Skeletal muscle satellite cell (primary cell): ENCODE measurements around the gene RAB37.

Experiments used
- H3K27me3 ChIP-seq: 2 replicates; pipeline ENCODE4 v1.7.0; 2013; ENCODE audit warnings: low read length; ENCODE audit not compliant: control insufficient read depth, insufficient read depth
- H3K36me3 ChIP-seq: 2 replicates; pipeline ENCODE4 v1.7.0; 2013; ENCODE audit warnings: mild to moderate bottlenecking, control low read depth, low read length; ENCODE audit not compliant: insufficient read depth
- H3K4me1 ChIP-seq: 2 replicates; pipeline ENCODE4 v1.7.0; 2013; ENCODE audit warnings: low read length; ENCODE audit not compliant: control insufficient read depth, insufficient read depth
- H3K4me2 ChIP-seq: 2 replicates; pipeline ENCODE4 v1.7.0; 2013; ENCODE audit warnings: mild to moderate bottlenecking, low read length
- H3K4me3 ChIP-seq: 2 replicates; pipeline ENCODE4 v1.7.0; 2013; ENCODE audit warnings: low read length
- H3K9ac ChIP-seq: 2 replicates; pipeline ENCODE4 v1.7.0; 2013; ENCODE audit warnings: mild to moderate bottlenecking, low read depth, low read length, moderate library complexity
- H3K9me3 ChIP-seq: replicated peaks from 2 replicates; pipeline ENCODE4 v1.7.0; 2013; ENCODE audit warnings: mild to moderate bottlenecking, control low read depth, low read length

RAB37 gene

GRCh38 chr17:74776044-74776962, 39.2 kb downstream of the RAB37 start, which contains the start of gene NAT9:
Gene NAT9, minus strand, starts transcription at chr17:74776345. Its CDS starts 647 bp downstream, at chr17:74775698.
- Histone ChIP-seq H3K4me1 (peaks cover 28% of the 10 kb centered on the region), H3K4me3 (peak within 1 kb of the TSS; percentile 97), H3K36me3 (peaks cover 39% of the 10 kb centered on the region), H3K4me2 (peak within 1 kb of the TSS; percentile 98), H3K9me3 (no peaks in the 10 kb centered on the region), H3K27me3 (no peaks in the 10 kb centered on the region), H3K9ac (peak within 1 kb of the TSS; percentile 93)

DNA sequence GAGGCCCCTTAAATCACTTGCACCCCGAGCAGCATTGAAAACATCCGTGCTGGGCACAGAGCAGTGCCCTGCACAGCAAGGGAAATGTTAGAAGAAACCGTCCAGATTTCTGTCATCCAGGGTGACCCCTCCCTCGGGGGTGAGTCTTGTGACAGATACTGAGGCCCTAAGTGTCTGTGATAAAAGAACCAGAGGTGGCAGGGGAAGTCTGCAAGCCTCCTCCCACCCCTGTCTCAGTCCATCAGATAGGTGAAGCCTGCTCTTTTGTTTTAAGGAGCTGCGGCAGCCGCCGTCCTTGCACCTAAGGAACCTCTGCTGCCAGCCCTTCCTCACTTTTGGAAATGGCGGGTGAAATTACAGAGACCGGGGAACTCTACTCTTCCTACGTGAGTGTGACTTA, 39.9 kb downstream of the RAB37 start:
- H3K9me3 ChIP-seq = no peaks in the 10 kb centered on the region
- H3K36me3 ChIP-seq = peaks cover 33% of the 10 kb centered on the region
- H3K27me3 ChIP-seq = no peaks in the 10 kb centered on the region
- peaks cover 28% of the 10 kb centered on the region for H3K4me1 ChIP-seq
- peak overlapping the region; percentile 95 for H3K4me2 ChIP-seq
- H3K9ac ChIP-seq = peak overlapping the region; percentile 93
- peak overlapping the region; percentile 97 for H3K4me3 ChIP-seq

GRCh38 chr17:74777901-74778515, 41.0 kb downstream of the RAB37 start:
- Histone ChIP-seq H3K9me3 (no peaks in the 10 kb centered on the region), H3K27me3 (no peaks in the 10 kb centered on the region), H3K4me3 (no peak overlapping the region), H3K9ac (no peak overlapping the region), H3K4me1 (peaks cover 26% of the 10 kb centered on the region), H3K36me3 (peaks cover 27% of the 10 kb centered on the region), H3K4me2 (no peak overlapping the region)

- H3K27me3 ChIP-seq = no peaks in the 10 kb centered on the region
- no peak overlapping the region for H3K4me3 ChIP-seq
- peaks cover 19% of the 10 kb centered on the region for H3K36me3 ChIP-seq
- peaks cover 16% of the 10 kb centered on the region for H3K4me1 ChIP-seq
- no peaks in the 10 kb centered on the region for H3K9me3 ChIP-seq
- no peak overlapping the region for H3K4me2 ChIP-seq
- H3K9ac ChIP-seq = no peak overlapping the region
These were observed 41.9 kb downstream of the RAB37 start for GRCh38 chr17:74778960-74779359.

- Histone ChIP-seq H3K36me3 (peaks cover 19% of the 10 kb centered on the region), H3K4me2 (no peak overlapping the region), H3K9me3 (no peaks in the 10 kb centered on the region), H3K9ac (no peak overlapping the region), H3K4me3 (no peak overlapping the region), H3K27me3 (no peaks in the 10 kb centered on the region), H3K4me1 (peaks cover 12% of the 10 kb centered on the region)
These were observed 42.4 kb downstream of the RAB37 start for GRCh38 chr17:74779501-74779900.

DNA sequence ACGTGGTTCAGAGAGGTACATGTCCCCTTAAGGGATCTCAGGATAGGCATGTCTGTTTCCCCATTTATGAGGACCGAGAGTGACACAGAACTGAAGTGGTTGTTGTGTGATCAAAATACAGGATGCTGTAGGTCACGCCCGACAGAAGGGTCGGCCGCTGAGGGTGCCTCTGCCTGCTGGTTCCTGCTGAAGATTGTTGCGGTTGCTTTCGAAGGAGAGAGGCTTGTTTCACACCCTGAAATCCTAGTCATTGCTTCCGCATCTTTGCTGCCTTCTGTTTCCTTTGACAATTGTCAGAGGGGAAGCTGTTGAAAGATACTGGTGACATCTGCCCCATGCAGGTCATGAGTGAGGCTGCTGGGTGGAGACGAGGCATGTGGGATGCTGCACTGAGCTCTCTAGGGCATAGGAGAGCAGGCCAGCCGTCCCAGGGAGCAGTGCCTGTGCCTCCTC, 42.9 kb downstream of the RAB37 start:
- Histone ChIP-seq H3K4me1 (peaks cover 12% of the 10 kb centered on the region), H3K36me3 (peaks cover 21% of the 10 kb centered on the region), H3K9me3 (no peaks in the 10 kb centered on the region), H3K27me3 (no peaks in the 10 kb centered on the region), H3K9ac (no peak overlapping the region), H3K4me2 (no peak overlapping the region), H3K4me3 (no peak overlapping the region)

GRCh38 chr17:74780443-74781238, 43.6 kb downstream of the RAB37 start:
- Histone ChIP-seq H3K36me3 (peaks cover 27% of the 10 kb centered on the region), H3K4me1 (peaks cover 7% of the 10 kb centered on the region), H3K4me2 (no peak overlapping the region), H3K9me3 (no peaks in the 10 kb centered on the region), H3K9ac (no peak overlapping the region), H3K4me3 (no peak overlapping the region), H3K27me3 (no peaks in the 10 kb centered on the region)

- H3K4me1 ChIP-seq = no peaks in the 10 kb centered on the region
- no peaks in the 10 kb centered on the region for H3K27me3 ChIP-seq
- H3K36me3 ChIP-seq = peaks cover 33% of the 10 kb centered on the region
- H3K4me2 ChIP-seq = no peak overlapping the region
- H3K9me3 ChIP-seq = no peaks in the 10 kb centered on the region
- no peak overlapping the region for H3K9ac ChIP-seq
- no peak overlapping the region for H3K4me3 ChIP-seq
These were observed 45.5 kb downstream of the RAB37 start for GRCh38 chr17:74782571-74782970.

GRCh38 chr17:74784125-74784810, 47.2 kb downstream of the RAB37 start:
- no peak overlapping the region for H3K4me3 ChIP-seq
- H3K27me3 ChIP-seq = no peaks in the 10 kb centered on the region
- no peaks in the 10 kb centered on the region for H3K9me3 ChIP-seq
- H3K36me3 ChIP-seq = peaks cover 33% of the 10 kb centered on the region
- no peaks in the 10 kb centered on the region for H3K4me1 ChIP-seq
- no peak overlapping the region for H3K9ac ChIP-seq
- H3K4me2 ChIP-seq = no peak overlapping the region

- Histone ChIP-seq H3K36me3 (peaks cover 29% of the 10 kb centered on the region), H3K9ac (no peak overlapping the region), H3K4me3 (no peak overlapping the region), H3K4me1 (no peaks in the 10 kb centered on the region), H3K4me2 (no peak overlapping the region), H3K9me3 (no peaks in the 10 kb centered on the region), H3K27me3 (no peaks in the 10 kb centered on the region)
These were observed 48.3 kb downstream of the RAB37 start for GRCh38 chr17:74785096-74785980.
